ENCODE data around the gene HDAC4.

Gene HDAC4

DNA sequence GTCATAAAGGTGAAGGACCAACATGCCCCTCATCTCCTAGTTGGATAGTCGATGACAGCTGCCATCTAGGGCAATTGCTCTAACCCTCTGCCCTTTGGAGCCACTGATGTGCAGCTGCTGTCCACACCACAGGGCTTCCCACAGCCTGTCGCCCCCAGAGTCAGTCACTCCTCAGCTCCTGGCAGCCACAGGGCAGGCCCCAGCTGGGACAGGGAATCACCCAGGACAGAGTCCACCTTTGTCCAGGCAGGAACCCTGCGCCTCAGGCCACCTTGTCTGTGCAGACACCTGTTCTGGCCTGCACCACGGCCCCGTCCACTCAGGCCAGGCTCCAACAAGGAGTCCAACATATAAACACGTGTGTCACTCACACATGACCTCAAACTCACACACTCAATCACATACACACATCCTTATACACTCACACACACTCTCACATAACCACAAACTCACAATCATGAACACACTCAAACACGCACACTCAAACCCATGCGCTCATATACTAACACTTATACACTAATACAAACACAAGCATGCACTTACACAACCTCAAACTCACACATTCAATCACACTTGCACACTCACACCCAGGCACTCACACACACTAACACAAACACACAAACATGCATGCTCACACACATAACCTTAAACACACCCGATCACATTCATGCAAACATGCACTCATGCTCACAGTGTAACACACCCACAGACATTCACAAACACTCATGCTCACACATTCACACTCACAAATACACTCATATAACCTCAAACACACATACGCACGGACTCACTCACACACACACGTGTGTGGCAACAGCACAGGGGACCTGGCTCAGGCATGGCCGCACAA lies 29.7 kb downstream of the HDAC4 start:
- TF ChIP-seq, protein P1, sequence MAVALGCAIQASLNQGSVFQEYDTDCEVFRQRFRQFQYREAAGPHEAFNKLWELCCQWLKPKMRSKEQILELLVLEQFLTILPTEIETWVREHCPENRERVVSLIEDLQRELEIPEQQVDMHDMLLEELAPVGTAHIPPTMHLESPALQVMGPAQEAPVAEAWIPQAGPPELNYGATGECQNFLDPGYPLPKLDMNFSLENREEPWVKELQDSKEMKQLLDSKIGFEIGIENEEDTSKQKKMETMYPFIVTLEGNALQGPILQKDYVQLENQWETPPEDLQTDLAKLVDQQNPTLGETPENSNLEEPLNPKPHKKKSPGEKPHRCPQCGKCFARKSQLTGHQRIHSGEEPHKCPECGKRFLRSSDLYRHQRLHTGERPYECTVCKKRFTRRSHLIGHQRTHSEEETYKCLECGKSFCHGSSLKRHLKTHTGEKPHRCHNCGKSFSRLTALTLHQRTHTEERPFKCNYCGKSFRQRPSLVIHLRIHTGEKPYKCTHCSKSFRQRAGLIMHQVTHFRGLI (tag by site-specific recombination; IDR thresholded peaks at IDR 0.05) = no peak
- TF ChIP-seq, protein P2, sequence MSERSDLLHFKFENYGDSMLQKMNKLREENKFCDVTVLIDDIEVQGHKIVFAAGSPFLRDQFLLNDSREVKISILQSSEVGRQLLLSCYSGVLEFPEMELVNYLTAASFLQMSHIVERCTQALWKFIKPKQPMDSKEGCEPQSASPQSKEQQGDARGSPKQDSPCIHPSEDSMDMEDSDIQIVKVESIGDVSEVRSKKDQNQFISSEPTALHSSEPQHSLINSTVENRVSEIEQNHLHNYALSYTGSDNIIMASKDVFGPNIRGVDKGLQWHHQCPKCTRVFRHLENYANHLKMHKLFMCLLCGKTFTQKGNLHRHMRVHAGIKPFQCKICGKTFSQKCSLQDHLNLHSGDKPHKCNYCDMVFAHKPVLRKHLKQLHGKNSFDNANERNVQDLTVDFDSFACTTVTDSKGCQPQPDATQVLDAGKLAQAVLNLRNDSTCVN (tag by site-specific recombination; optimal IDR thresholded peaks at IDR 0.05) = no peak
- TF ChIP-seq ZNF175 (tag by site-specific recombination; IDR thresholded peaks at IDR 0.05) (no peak), ZNF549 (tag by site-specific recombination; IDR thresholded peaks at IDR 0.05) (no peak), OVOL3 (tag by site-specific recombination; IDR thresholded peaks at IDR 0.05) (no peak), ZNF571 (tag by site-specific recombination; IDR thresholded peaks at IDR 0.05) (no peak), ZNF561 (tag by site-specific recombination; IDR thresholded peaks at IDR 0.05; ENCODE audit: borderline replicate concordance) (no peak), ZFP3 (tag by site-specific recombination; IDR thresholded peaks at IDR 0.05; ENCODE audit: low read depth) (no peak), IKZF3 (tag by site-specific recombination; IDR thresholded peaks at IDR 0.05) (no peak), ZNF433 (tag by site-specific recombination; IDR thresholded peaks at IDR 0.05; ENCODE audit: low read depth) (no peak), ZNF132 (tag by site-specific recombination; IDR thresholded peaks at IDR 0.05; ENCODE audit: borderline replicate concordance) (no peak), ZNF785 (tag by site-specific recombination; IDR thresholded peaks at IDR 0.05) (no peak), ZNF121 (tag by site-specific recombination; IDR thresholded peaks at IDR 0.05) (no peak), PRDM1 (tag by site-specific recombination; IDR thresholded peaks at IDR 0.05) (no peak), ZNF600 (tag by site-specific recombination; IDR thresholded peaks at IDR 0.05) (no peak)
- TF ChIP-seq, protein P3, sequence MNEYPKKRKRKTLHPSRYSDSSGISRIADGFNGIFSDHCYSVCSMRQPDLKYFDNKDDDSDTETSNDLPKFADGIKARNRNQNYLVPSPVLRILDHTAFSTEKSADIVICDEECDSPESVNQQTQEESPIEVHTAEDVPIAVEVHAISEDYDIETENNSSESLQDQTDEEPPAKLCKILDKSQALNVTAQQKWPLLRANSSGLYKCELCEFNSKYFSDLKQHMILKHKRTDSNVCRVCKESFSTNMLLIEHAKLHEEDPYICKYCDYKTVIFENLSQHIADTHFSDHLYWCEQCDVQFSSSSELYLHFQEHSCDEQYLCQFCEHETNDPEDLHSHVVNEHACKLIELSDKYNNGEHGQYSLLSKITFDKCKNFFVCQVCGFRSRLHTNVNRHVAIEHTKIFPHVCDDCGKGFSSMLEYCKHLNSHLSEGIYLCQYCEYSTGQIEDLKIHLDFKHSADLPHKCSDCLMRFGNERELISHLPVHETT (tag by site-specific recombination; IDR thresholded peaks at IDR 0.05) = no peak
- TF ChIP-seq, protein P4, sequence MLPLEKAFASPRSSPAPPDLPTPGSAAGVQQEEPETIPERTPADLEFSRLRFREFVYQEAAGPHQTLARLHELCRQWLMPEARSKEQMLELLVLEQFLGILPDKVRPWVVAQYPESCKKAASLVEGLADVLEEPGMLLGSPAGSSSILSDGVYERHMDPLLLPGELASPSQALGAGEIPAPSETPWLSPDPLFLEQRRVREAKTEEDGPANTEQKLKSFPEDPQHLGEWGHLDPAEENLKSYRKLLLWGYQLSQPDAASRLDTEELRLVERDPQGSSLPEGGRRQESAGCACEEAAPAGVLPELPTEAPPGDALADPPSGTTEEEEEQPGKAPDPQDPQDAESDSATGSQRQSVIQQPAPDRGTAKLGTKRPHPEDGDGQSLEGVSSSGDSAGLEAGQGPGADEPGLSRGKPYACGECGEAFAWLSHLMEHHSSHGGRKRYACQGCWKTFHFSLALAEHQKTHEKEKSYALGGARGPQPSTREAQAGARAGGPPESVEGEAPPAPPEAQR (tag by site-specific recombination; IDR thresholded peaks at IDR 0.05) = no peak
- Histone ChIP-seq H3K36me3 (ENCODE audit: control insufficient read depth in 2 of 2, insufficient read depth in 1 of 2, low read length in 2 of 2) (no peaks in the 10 kb centered on the region), H3K4me3 (ENCODE audit: low read depth, low read length) (no peak overlapping the region), H3K4me1 (ENCODE audit: control insufficient read depth, insufficient read depth, low read length) (no peaks in the 10 kb centered on the region; the same call in 1 of the 2 replicates), H3K27ac (ENCODE audit: extremely low read depth, low read depth, low read length) (no peak overlapping the region), H3K9me3 (ENCODE audit: control insufficient read depth, insufficient read depth, low read depth, low read length) (no peaks in the 10 kb centered on the region)
- ChIA-PET CTCF (no interaction called here), POLR2A (no interaction called here)

DNA sequence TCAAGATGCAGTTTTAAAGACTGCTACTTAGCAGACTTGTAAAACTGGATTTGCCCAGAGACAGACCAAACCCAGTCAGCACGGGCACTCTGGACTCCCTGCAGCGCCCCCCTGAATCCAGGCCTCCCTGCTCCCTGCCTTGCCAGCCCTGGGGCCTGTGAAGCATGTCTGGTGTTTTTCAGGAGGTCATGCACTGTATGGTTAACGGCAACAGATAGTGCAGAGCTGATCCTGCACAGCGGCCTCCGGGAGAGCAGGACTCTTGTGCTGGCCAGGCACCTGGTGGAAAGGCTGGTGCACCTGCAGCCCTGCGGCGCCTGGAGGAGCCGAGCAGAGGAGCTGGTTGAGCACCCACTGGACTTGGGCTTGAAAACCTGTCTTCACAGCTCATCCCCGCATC lies 30.4 kb downstream of the HDAC4 start:
- H3K36me3 ChIP-seq (ENCODE audit: control insufficient read depth in 2 of 2, insufficient read depth in 1 of 2, low read length in 2 of 2) = no peaks in the 10 kb centered on the region
- no peak overlapping the region for H3K4me3 ChIP-seq (ENCODE audit: low read depth, low read length)
- no peaks in the 10 kb centered on the region; the same call in 1 of the 2 replicates for H3K4me1 ChIP-seq (ENCODE audit: control insufficient read depth, insufficient read depth, low read length)
- no peaks in the 10 kb centered on the region for H3K9me3 ChIP-seq (ENCODE audit: control insufficient read depth, insufficient read depth, low read depth, low read length)
- CTCF ChIA-PET = interaction anchor here (1.2 kb wide), 1 partner anchor 10 kb away, joined by 4 read pairs; no protein-coding TSS in a partner anchor
- POLR2A ChIA-PET = no interaction called here
- H3K27ac ChIP-seq (ENCODE audit: extremely low read depth, low read depth, low read length) = no peak overlapping the region
- TF ChIP-seq ZNF501 (tag by site-specific recombination; IDR thresholded peaks at IDR 0.05) (no peak), ZNF707 (tag by site-specific recombination; IDR thresholded peaks at IDR 0.05) (no peak), ZNF433 (tag by site-specific recombination; IDR thresholded peaks at IDR 0.05; ENCODE audit: low read depth) (no peak)
- TF ChIP-seq, protein P5, sequence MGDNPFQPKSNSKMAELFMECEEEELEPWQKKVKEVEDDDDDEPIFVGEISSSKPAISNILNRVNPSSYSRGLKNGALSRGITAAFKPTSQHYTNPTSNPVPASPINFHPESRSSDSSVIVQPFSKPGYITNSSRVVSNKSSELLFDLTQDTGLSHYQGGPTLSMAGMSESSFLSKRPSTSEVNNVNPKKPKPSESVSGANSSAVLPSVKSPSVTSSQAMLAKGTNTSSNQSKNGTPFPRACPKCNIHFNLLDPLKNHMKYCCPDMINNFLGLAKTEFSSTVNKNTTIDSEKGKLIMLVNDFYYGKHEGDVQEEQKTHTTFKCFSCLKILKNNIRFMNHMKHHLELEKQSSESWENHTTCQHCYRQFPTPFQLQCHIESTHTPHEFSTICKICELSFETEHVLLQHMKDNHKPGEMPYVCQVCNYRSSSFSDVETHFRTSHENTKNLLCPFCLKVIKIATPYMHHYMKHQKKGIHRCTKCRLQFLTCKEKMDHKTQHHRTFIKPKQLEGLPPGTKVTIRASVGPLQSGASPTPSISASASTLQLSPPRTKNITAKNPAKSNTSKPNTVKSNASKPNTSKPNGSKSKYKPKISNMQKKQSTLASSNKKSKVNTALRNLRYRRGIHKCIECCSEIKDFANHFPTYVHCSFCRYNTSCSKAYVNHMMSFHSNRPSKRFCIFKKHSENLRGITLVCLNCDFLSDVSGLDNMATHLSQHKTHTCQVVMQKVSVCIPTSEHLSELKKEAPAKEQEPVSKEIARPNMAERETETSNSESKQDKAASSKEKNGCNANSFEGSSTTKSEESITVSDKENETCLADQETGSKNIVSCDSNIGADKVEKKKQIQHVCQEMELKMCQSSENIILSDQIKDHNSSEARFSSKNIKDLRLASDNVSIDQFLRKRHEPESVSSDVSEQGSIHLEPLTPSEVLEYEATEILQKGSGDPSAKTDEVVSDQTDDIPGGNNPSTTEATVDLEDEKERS (tag by site-specific recombination; IDR thresholded peaks at IDR 0.05) = no peak
